ENCODE data around the gene MAP2K5.

Gene MAP2K5

DNA sequence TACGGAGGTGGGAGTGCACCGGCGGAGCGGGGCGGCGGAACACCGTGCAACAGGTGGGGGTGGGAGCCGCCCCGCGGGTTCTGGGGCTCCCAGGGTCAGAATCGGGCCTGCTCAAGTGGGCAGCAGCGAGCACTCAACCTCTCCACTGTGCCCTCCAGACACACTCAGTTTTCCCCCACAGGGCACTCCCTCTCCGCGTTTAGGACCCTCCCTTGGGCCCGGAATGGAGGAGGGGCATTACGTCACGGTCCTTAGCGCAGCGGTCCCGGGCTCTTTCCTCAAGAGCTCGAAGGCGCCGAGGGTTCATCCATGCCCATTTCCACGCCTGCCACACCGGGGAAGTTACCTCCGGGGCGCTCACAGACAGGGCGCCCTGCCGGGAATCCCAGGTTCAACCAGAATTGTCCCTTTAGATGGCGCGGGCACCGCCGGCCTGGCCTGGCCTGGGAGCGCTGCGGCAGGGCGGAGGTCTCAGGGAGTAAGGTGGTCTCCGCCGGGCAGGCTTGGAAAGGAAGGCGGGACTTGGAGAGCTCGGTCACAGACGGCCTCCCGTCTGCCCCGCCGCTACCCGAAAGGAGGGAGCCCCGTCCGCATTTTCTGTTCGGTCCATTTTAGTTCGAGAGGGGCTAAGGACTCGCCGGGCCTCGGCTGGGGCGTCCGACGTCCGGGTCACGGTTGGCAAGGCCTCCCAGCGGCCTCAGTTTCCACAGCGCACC, 292.2 kb downstream of the MAP2K5 start:
- DNase-seq (ENCODE audit: low read depth in 2 of 2, low spot score in 1 of 2), result no peak

GRCh38 chr15:67835297-67836133, 293.0 kb downstream of the MAP2K5 start:
- DNase-seq (ENCODE audit: low read depth in 2 of 2, low spot score in 1 of 2), result no peak

- DNase-seq (ENCODE audit: low read depth in 2 of 2, low spot score in 1 of 2), result no peak
Measured at GRCh38 chr15:67836134-67836455, 293.6 kb downstream of the MAP2K5 start.

DNA sequence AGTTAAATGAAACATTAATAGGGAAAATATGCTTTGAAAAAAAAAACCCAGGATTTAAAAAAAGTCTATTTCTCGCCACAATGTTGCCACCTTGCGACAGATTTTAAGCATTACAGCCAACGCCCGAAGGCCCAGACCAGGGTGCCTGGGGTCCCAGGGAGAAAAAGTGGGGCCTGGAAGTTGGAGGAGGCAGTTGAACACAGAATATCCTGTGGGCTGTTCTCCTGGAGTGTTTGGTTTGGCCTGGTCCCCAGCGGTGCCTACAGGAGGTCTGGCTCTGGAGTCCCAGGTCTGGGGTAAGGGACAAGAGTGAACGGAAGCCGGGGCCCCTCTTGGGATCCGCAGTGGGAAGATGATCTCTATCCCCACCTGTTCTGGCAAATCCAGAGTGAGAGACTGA, 294.0 kb downstream of the MAP2K5 start:
- DNase-seq (ENCODE audit: low read depth in 2 of 2, low spot score in 1 of 2), result peak in 1 of 2 donors; percentile 26

- DNase-seq (ENCODE audit: low read depth in 2 of 2, low spot score in 1 of 2), result no peak
Measured at GRCh38 chr15:67836955-67837354, 294.5 kb downstream of the MAP2K5 start.

GRCh38 chr15:67838789-67839332, 296.4 kb downstream of the MAP2K5 start:
- DNase-seq (ENCODE audit: low read depth in 2 of 2, low spot score in 1 of 2), result no peak

DNA sequence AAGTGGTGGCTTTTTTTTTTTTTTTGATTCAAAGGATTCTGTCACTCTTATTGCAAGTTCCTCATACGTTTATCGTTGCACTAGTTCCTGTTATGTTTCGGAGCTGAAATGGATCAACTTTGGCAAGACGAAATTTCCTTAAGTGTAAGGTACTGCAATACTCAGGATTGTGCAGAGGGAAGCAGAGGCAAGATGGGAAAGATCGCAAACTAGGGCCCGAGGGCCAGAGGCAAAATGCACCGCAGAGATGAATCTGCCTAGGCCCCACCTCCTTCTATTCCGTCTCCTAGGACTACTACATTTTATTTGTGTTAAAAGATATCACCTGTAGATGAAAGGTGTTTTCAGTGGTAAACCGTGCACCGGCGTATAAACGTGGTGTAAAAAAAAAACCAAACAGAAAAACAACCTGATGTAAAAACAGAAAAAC, 297.0 kb downstream of the MAP2K5 start:
- no peak for DNase-seq (ENCODE audit: low read depth in 2 of 2, low spot score in 1 of 2)

DNA sequence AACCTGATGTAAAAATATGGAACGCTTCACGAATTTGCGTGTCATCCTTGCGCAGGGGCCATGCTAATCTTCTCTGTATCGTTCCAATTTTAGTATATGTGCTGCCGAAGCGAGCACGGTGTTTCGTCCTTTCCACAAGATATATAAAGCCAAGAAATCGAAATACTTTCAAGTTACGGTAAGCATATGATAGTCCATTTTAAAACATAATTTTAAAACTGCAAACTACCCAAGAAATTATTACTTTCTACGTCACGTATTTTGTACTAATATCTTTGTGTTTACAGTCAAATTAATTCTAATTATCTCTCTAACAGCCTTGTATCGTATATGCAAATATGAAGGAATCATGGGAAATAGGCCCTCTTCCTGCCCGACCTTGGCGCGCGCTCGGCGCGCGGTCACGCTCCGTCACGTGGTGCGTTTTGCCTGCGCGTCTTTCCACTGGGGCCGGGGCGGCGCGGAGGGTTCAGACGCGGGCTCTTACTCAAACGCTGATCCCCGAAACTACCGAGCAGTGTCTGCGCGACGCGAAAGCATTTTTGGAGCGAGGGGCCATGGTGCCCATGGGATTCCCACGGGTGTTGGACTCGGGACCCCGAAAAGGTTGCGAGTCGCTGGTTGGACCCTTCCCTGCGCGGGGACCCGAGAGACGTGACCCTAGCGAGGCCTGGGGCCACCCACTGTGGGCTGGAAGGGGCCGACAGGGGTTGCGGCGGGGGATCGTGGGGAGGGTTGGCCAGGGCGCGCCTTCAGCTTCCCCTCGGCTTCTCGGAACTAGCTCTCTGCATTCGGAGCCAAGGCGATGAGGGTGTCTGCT, 297.6 kb downstream of the MAP2K5 start, which contains the start of gene RNU6-1:
Gene RNU6-1 (minus strand): TSS at position 117 of the 820 bp plus-strand sequence.
- DNase-seq (ENCODE audit: low read depth in 2 of 2, low spot score in 1 of 2), result peak; percentile 87 to 93

- no peak for DNase-seq (ENCODE audit: low read depth in 2 of 2, low spot score in 1 of 2)
Measured at GRCh38 chr15:67840749-67841512, 298.4 kb downstream of the MAP2K5 start.

GRCh38 chr15:67841513-67841762, 298.9 kb downstream of the MAP2K5 start:
- no peak for DNase-seq (ENCODE audit: low read depth in 2 of 2, low spot score in 1 of 2)

DNA sequence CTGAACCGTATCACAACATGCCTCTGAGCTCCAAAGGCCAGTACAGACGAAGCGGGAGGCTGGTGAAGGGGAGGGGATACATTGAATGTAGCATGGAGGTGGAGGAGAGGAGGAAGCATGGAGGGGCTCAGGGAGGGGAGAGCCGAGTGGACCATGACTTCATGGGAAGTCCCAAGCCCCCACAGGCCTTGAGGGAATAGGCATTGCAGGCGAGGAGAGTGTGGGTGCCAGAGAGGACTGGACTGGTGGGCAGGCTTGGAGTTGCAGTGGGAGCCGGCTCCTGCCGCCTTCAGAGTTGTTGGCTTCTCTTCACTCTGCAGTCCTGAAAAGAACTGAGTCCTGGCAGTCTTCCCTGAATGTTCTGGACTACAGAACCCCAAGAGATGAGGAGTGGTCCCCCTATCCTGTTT, 300.6 kb downstream of the MAP2K5 start:
- DNase-seq (ENCODE audit: low read depth in 2 of 2, low spot score in 1 of 2), result no peak

DNA sequence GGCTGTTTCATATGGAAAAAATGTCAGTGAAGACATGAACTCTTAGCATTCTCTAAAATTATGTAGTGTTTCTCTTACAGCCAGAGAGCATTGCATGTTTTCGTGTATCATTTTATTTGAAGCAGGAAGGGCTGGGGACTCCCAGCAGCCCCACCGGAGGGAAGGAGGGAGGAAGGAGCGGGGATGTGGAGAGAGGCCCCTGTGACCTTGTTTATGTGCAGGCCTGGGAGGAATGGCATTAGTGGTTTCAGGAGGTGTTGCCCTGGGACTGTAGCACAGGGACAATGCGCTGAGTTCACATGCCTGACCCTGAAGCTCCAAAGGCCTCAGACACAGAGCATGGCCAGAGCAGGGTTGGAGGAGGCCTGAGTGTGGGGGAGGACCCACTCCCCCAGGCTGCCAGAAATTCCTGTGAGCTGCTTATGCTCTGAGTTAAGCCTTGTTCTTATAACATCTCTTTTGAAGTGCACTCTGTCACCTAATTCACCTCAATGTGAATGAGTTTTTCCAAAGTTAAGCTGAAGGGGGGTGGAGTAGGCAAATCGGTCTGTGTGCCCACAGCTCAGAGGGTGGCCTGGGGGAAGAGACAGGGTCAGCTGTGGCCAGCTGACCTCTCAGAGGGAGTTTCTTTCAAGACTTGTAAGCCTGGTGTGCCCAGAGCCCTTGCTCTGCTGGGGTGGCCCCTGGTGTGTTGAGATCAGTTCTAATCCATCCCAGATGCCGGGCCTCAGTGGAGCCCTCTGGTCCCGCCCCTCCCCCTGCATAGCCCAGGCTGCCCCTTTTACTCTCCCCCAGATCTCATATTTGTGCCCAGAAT, 301.3 kb downstream of the MAP2K5 start:
- DNase-seq (ENCODE audit: low read depth in 2 of 2, low spot score in 1 of 2), result no peak

DNA sequence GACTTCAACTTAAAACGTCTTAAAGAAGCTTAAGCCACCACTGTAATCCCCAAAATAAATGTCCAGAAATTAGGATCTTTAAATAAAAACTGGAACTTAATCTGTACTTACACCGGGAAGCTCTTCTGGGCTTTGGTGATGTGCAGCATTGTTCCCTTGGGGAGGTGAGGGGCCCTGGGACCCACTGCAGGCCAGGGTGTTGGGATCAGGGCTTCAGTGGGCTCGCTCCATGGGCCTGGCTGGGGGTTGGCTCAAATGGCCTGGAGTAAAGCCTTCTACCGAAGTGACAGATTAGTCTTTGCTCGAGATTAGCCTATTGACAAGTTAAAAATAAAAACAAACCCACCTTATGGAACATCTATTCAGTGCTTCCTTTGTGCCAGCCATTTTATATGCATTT, 303.5 kb downstream of the MAP2K5 start:
- DNase-seq (ENCODE audit: low read depth in 2 of 2, low spot score in 1 of 2), result no peak

GRCh38 chr15:67849538-67849937, 307.0 kb downstream of the MAP2K5 start:
- no peak for DNase-seq (ENCODE audit: low read depth in 2 of 2, low spot score in 1 of 2)

DNA sequence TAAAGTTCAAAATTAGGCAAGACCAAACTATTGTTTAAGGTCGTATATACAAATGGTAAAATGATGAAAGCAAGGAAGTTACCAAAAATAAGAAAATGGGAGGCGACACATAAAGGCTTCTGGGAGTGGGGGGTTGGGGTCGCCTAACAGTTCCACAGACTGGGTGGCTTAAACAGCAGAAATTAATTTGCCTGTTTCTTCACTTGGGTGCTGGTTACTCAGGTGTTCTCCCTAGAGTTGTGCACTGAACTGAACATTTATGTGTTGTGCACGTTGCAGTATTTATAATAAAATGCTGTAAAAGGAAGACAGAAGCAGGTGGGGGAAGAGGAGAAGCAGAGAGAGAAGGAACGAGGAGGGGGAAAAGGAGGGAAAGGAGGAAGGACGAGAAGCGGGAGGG, 307.8 kb downstream of the MAP2K5 start:
- no peak for DNase-seq (ENCODE audit: low read depth in 2 of 2, low spot score in 1 of 2)

DNA sequence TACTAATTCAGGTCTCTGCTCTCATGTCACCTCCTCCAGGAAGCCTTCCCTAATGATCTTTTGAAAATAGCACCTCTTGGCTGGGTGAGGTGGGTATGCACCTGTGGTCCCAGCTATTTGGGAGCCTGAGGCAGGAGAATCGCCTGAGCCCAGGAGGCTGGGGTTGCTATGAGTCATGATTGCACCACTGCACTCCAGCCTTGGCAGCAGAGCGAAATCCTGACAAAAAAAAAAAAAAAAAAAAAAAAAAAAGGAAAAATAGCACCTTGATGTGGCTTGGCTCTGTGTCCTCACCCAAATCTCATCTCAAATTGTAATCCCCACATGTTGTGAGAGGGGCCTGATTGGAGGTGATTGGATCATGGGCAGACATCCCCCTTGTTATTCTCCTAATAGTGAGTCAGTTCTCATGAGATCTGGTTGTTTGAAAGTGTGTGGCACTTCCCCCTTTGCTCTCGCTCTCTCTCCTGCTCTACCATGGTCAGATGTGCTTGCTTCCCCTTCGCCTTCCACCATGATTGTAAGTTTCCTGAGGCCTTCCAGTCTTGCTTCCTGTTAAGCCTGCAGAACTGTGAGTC, 308.6 kb downstream of the MAP2K5 start:
- DNase-seq (ENCODE audit: low read depth in 2 of 2, low spot score in 1 of 2), result no peak

DNA sequence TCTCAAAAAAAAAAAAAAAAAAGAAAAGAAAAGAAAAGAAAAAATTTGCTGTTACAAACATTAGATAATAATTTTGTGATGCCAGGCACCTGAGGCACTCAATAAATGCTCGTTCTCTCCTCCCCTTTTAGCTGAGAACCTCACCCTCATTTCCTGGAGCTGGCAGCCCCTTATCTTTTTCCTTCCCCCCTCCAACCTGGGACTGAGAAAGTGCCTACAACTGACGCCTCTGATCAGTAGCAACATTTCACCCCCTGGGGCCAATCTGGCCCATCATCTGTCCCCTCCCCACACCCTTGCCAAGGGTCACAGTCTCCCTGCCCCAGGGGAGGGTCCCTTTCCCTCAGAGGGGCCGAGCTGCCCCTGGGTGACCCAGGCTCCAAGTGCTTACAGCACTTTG, 309.9 kb downstream of the MAP2K5 start:
- no peak for DNase-seq (ENCODE audit: low read depth in 2 of 2, low spot score in 1 of 2)

- no peak for DNase-seq (ENCODE audit: low read depth in 2 of 2, low spot score in 1 of 2)
Measured at GRCh38 chr15:67853454-67853853, 311.0 kb downstream of the MAP2K5 start.

DNA sequence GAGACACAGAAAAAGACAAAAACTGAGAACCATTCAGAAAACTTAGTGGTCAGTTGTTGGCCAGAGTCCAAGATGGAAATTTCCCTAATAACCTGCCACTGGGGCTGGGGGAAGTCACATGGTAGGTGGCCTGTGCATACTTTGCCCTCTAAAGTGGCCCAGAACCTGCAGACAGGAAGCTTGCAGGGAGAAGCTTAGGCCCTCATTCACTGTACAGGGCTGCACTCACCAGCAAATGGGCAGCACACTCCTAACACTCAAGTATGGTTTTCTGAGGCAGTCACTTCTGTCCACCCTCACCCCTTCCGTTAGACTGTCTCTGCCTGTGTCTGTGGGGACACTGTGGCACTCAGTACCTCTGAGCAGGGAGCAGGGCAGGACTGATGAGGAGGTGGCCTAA, 311.9 kb downstream of the MAP2K5 start:
- no peak for DNase-seq (ENCODE audit: low read depth in 2 of 2, low spot score in 1 of 2)

DNA sequence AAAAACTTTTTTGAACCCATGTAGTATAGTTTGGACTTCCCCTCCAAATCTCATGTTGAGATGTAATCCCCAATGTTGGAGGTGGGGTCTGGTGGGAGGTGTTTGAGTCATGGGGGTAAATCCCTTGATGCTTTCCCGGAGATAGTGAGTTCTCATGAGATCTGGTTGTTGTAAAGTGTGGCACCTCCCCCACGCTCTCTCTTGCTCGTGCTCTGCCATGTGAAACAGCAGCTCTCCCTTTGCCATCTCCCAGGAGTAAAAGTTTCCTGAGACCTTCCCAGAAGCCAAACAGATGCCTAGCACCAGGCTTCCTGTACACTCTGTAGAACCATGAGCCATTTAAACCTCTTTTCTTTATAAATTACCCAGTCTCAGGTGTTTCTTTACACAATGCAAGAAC, 313.3 kb downstream of the MAP2K5 start:
- DNase-seq (ENCODE audit: low read depth in 2 of 2, low spot score in 1 of 2), result no peak
